ENCODE results near the gene WDR18.

Gene WDR18

GRCh38 chr19:943551-944170, 40.5 kb upstream of the WDR18 start:
- Histone ChIP-seq H3K9ac (ENCODE audit: low read length) (no peak overlapping the region), H3K36me3 (ENCODE audit: insufficient read depth, low read length) (no peaks in the 10 kb centered on the region), H3K4me3 (ENCODE audit: low read depth in 1 of 2, low read length in 2 of 2) (no peak overlapping the region), H3K27me3 (ENCODE audit: control insufficient read depth in 1 of 2, insufficient read depth in 2 of 2, low read length in 2 of 2) (no peaks in the 10 kb centered on the region), H3K4me1 (ENCODE audit: insufficient read depth, low read length) (peaks cover 14% of the 10 kb centered on the region), H3K27ac (ENCODE audit: low read depth, low read length) (no peak overlapping the region), H3K9me3 (ENCODE audit: low read length) (no peaks in the 10 kb centered on the region)

GRCh38 chr19:944171-944567, 40.0 kb upstream of the WDR18 start:
- Histone ChIP-seq H3K27me3 (ENCODE audit: control insufficient read depth in 1 of 2, insufficient read depth in 2 of 2, low read length in 2 of 2) (no peaks in the 10 kb centered on the region), H3K4me3 (ENCODE audit: low read depth in 1 of 2, low read length in 2 of 2) (no peak overlapping the region), H3K4me1 (ENCODE audit: insufficient read depth, low read length) (peaks cover 14% of the 10 kb centered on the region), H3K9ac (ENCODE audit: low read length) (no peak overlapping the region), H3K27ac (ENCODE audit: low read depth, low read length) (no peak overlapping the region), H3K36me3 (ENCODE audit: insufficient read depth, low read length) (no peaks in the 10 kb centered on the region), H3K9me3 (ENCODE audit: low read length) (no peaks in the 10 kb centered on the region)

DNA sequence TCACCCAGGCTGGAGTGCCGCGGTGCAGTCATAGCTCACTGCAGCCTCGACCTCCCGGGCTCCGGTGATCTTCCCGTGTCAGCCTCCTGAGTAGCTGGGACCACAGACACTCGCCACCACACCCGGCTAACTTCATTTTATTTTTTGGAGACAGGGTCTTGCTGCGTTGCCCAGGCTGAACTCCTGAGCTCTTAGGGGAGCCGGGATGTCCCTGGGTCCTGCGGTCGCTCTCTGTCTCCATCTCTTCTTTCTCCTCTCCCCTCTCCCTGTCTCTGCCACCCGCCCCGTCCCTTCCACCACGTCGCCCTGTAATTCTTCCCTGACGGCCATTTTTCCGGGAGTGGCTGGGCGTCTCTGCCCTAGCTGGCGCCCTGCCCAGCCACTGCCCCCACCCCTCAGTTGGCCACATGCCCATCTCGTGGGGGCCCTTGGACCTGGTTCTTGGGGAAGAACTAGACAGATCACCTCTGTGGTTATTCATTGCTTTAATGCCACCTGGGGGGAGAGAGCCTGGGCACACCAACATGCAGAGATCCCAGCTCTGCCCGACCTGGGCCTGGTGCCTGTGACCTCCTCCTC, 39.4 kb upstream of the WDR18 start:
- no peaks in the 10 kb centered on the region for H3K27me3 ChIP-seq (ENCODE audit: control insufficient read depth in 1 of 2, insufficient read depth in 2 of 2, low read length in 2 of 2)
- peaks cover 14% of the 10 kb centered on the region for H3K4me1 ChIP-seq (ENCODE audit: insufficient read depth, low read length)
- no peak overlapping the region for H3K27ac ChIP-seq (ENCODE audit: low read depth, low read length)
- no peak overlapping the region for H3K9ac ChIP-seq (ENCODE audit: low read length)
- H3K9me3 ChIP-seq (ENCODE audit: low read length): no peaks in the 10 kb centered on the region
- H3K4me3 ChIP-seq (ENCODE audit: low read depth in 1 of 2, low read length in 2 of 2): no peak overlapping the region
- no peaks in the 10 kb centered on the region for H3K36me3 ChIP-seq (ENCODE audit: insufficient read depth, low read length)

DNA sequence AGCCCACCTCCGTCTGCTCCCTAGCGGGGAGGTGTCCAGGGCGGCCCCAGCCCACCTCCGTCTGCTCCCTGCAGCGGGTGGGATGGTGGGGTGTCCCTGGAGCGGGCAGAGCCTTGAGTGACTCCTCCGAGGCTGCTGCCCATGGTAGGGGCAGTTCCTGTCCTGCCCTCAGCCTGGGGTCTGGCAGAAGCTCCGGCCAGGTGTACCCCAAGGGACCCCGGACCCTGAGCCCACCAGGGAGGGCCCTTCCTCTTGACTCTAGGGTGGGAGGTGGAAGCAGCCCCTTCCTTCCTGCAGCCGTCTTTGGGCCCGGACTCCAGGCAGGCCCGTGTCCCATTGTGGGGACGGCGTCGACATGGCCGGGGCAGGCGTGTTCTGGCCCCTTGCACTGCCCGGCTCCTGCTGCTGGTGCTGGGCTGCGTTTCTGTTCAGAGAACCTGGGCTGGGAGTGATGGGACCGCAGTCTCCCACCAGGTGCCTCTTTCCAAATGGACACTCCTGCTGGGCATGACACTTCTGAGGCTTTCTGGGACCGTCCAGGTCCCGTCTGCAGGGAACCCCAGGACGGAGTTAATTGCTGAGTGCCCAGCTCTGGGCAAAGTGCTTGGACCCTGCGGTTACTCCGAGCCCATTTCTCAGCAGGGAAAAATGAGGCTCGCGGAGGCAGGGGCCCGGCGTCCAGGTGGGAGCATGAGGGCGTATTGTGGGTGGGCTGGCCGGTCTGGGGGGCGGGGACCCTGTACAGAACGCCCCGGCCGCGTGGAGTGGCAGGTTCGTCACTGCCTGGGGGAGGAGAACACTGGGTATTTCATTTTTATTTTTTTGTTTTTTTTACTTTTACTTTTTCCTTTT, 38.5 kb upstream of the WDR18 start:
- Histone ChIP-seq H3K4me1 (ENCODE audit: insufficient read depth, low read length) (peaks cover 7% of the 10 kb centered on the region), H3K27me3 (ENCODE audit: control insufficient read depth in 1 of 2, insufficient read depth in 2 of 2, low read length in 2 of 2) (no peaks in the 10 kb centered on the region), H3K9ac (ENCODE audit: low read length) (no peak overlapping the region), H3K36me3 (ENCODE audit: insufficient read depth, low read length) (no peaks in the 10 kb centered on the region), H3K4me3 (ENCODE audit: low read depth in 1 of 2, low read length in 2 of 2) (no peak overlapping the region), H3K9me3 (ENCODE audit: low read length) (no peaks in the 10 kb centered on the region), H3K27ac (ENCODE audit: low read depth, low read length) (no peak overlapping the region)

DNA sequence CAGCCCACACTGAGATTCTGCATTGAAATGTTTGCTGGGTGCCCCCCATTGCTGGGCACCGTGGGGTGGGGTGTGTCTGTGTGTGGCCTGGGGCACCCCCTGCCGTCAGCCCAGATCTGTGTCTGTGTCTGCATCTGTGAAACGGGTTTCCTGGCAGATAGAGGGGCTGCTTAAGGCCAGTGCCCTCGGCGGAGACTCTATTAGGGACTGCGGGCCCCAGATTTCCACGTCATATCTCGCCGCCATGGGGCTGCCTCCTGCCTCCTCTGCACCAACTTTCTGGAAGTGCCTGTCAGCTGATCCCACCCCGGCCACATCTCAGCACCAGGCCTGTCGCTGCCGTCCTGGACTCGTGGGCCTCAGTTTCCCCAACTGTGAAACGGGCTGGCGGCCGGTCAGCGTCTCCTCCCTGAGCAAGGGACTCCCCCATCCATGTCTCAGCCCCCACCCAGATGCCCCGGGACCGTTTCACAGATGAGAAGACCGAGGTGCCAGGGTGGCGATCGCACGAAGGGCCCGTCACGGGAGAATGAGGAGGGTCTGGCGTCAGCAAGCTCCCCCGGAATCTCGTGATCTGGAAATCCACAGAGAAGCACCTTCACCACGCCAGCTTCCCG, 36.9 kb upstream of the WDR18 start:
- no peak overlapping the region for H3K9ac ChIP-seq (ENCODE audit: low read length)
- no peaks in the 10 kb centered on the region for H3K27me3 ChIP-seq (ENCODE audit: control insufficient read depth in 1 of 2, insufficient read depth in 2 of 2, low read length in 2 of 2)
- no peaks in the 10 kb centered on the region for H3K36me3 ChIP-seq (ENCODE audit: insufficient read depth, low read length)
- H3K9me3 ChIP-seq (ENCODE audit: low read length): no peaks in the 10 kb centered on the region
- no peak overlapping the region for H3K4me3 ChIP-seq (ENCODE audit: low read depth in 1 of 2, low read length in 2 of 2)
- no peak overlapping the region for H3K27ac ChIP-seq (ENCODE audit: low read depth, low read length)
- H3K4me1 ChIP-seq (ENCODE audit: insufficient read depth, low read length): no peaks in the 10 kb centered on the region

- Histone ChIP-seq H3K27me3 (ENCODE audit: control insufficient read depth in 1 of 2, insufficient read depth in 2 of 2, low read length in 2 of 2) (no peaks in the 10 kb centered on the region), H3K4me3 (ENCODE audit: low read depth in 1 of 2, low read length in 2 of 2) (no peak overlapping the region), H3K9me3 (ENCODE audit: low read length) (no peaks in the 10 kb centered on the region), H3K4me1 (ENCODE audit: insufficient read depth, low read length) (no peaks in the 10 kb centered on the region), H3K9ac (ENCODE audit: low read length) (no peak overlapping the region), H3K27ac (ENCODE audit: low read depth, low read length) (no peak overlapping the region), H3K36me3 (ENCODE audit: insufficient read depth, low read length) (no peaks in the 10 kb centered on the region)
Observed at GRCh38 chr19:947707-948539, 36.2 kb upstream of the WDR18 start.

- Histone ChIP-seq H3K9me3 (ENCODE audit: low read length) (no peaks in the 10 kb centered on the region), H3K9ac (ENCODE audit: low read length) (no peak overlapping the region), H3K36me3 (ENCODE audit: insufficient read depth, low read length) (no peaks in the 10 kb centered on the region), H3K27me3 (ENCODE audit: control insufficient read depth in 1 of 2, insufficient read depth in 2 of 2, low read length in 2 of 2) (no peaks in the 10 kb centered on the region), H3K4me3 (ENCODE audit: low read depth in 1 of 2, low read length in 2 of 2) (no peak overlapping the region), H3K4me1 (ENCODE audit: insufficient read depth, low read length) (no peaks in the 10 kb centered on the region), H3K27ac (ENCODE audit: low read depth, low read length) (no peak overlapping the region)
Observed at GRCh38 chr19:948842-949496, 35.2 kb upstream of the WDR18 start.

GRCh38 chr19:950352-951066, 33.6 kb upstream of the WDR18 start:
- H3K4me1 ChIP-seq (ENCODE audit: insufficient read depth, low read length): no peaks in the 10 kb centered on the region
- H3K36me3 ChIP-seq (ENCODE audit: insufficient read depth, low read length): no peaks in the 10 kb centered on the region
- no peak overlapping the region for H3K9ac ChIP-seq (ENCODE audit: low read length)
- no peak overlapping the region for H3K4me3 ChIP-seq (ENCODE audit: low read depth in 1 of 2, low read length in 2 of 2)
- no peaks in the 10 kb centered on the region for H3K27me3 ChIP-seq (ENCODE audit: control insufficient read depth in 1 of 2, insufficient read depth in 2 of 2, low read length in 2 of 2)
- H3K9me3 ChIP-seq (ENCODE audit: low read length): no peaks in the 10 kb centered on the region
- no peak overlapping the region for H3K27ac ChIP-seq (ENCODE audit: low read depth, low read length)

GRCh38 chr19:952049-952679, 32.0 kb upstream of the WDR18 start:
- H3K9me3 ChIP-seq (ENCODE audit: low read length): no peaks in the 10 kb centered on the region
- H3K9ac ChIP-seq (ENCODE audit: low read length): no peak overlapping the region
- H3K4me1 ChIP-seq (ENCODE audit: insufficient read depth, low read length): no peaks in the 10 kb centered on the region
- H3K4me3 ChIP-seq (ENCODE audit: low read depth in 1 of 2, low read length in 2 of 2): no peak overlapping the region
- no peaks in the 10 kb centered on the region for H3K36me3 ChIP-seq (ENCODE audit: insufficient read depth, low read length)
- no peak overlapping the region for H3K27ac ChIP-seq (ENCODE audit: low read depth, low read length)
- no peaks in the 10 kb centered on the region for H3K27me3 ChIP-seq (ENCODE audit: control insufficient read depth in 1 of 2, insufficient read depth in 2 of 2, low read length in 2 of 2)
